NCI-H2171 treated with DMSO at 0.1 percent for 48 hours (cell line): ENCODE measurements around the gene PAPLN.
"Not testable (repeated sequence)": the region's sequence is repeated elsewhere in the genome, so short reads cannot be mapped to it uniquely, and the experiment has no call there.

Experiments
- DNase-seq: peaks from one replicate; lab custom pipeline; 2025; lab: John Stamatoyannopoulos, UW

Gene PAPLN

GRCh38 chr14:73289729-73290128, 52.4 kb downstream of the PAPLN start:
- DNase-seq, result no peak

GRCh38 chr14:73290279-73290678, 53.0 kb downstream of the PAPLN start:
- no peak for DNase-seq

- no peak for DNase-seq
These were observed 56.8 kb downstream of the PAPLN start for GRCh38 chr14:73293782-73294781.

GRCh38 chr14:73295198-73295796, 58.0 kb downstream of the PAPLN start:
- peak; percentile 54 for DNase-seq

GRCh38 chr14:73305499-73305898, 68.2 kb downstream of the PAPLN start:
- DNase-seq, result no peak

- no peak for DNase-seq
These were observed 70.0 kb downstream of the PAPLN start for GRCh38 chr14:73307261-73307660.

- DNase-seq, result not testable (repeated sequence)
These were observed 71.9 kb downstream of the PAPLN start for GRCh38 chr14:73309207-73309606.

GRCh38 chr14:73311708-73312030, 74.4 kb downstream of the PAPLN start:
- DNase-seq, result no peak

- peak; percentile 4 for DNase-seq
These were observed 75.4 kb downstream of the PAPLN start for GRCh38 chr14:73312687-73313086.

GRCh38 chr14:73313151-73313550, 75.8 kb downstream of the PAPLN start:
- DNase-seq, result no peak

GRCh38 chr14:73323896-73324399, 86.6 kb downstream of the PAPLN start:
- no peak for DNase-seq
